Stimulated activated CD4-positive, alpha-beta T cell treated with anti-CD3 and anti-CD28 coated beads, Interleukin-1b, Interleukin-23, amount 100 ng/mL, for 4 hours (primary cell): Measurements from ENCODE around the gene OR4C15.

ENCODE experiments used
- DNase-seq, 2 donors: peaks; one replicate each; pipeline ENCODE4 v3.0.0-alpha.2; 2020; ENCODE audit warnings: low read depth in 2 of 2

OR4C15 gene

GRCh38 chr11:55554169-55554568 lies at the start of gene OR4C15:
TSS of gene OR4C15 (plus strand) at chr11:55554469. CDS start at chr11:55554469, 0 bp downstream.
- no peak for DNase-seq

DNA sequence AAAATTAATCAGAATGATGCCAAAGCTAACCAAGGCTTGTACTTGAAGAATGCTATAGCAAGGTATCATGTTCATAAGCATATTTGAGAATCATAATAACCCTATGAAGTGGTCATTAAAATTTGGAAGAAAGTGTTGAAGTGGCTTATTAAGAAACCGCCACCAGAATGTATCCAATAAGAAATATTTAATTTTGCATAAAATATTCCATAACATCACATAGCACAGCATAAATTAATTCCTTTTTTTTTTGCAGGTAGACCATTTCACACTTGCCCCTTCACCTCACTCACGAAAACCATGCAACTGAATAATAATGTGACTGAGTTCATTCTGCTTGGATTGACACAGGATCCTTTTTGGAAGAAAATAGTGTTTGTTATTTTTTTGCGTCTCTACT lies 17.6 kb downstream of the OR4C15 start, which contains the start of gene OR4C16:
Gene OR4C16 (plus strand): TSS at position 301 of the 400 bp plus-strand sequence. CDS start 0 bp downstream, at position 301.
- DNase-seq: no peak

DNA sequence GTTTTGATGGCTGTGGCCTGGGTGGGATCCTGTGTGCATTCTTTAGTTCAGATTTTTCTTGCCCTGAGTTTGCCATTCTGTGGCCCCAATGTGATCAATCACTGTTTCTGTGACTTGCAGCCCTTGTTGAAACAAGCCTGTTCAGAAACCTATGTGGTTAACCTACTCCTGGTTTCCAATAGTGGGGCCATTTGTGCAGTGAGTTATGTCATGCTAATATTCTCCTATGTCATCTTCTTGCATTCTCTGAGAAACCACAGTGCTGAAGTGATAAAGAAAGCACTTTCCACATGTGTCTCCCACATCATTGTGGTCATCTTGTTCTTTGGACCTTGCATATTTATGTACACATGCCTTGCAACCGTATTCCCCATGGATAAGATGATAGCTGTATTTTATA lies 18.3 kb downstream of the OR4C15 start:
- no peak for DNase-seq
